ENCODE data around the gene IGFALS.
"Not testable (repeated sequence)": the region's sequence is repeated elsewhere in the genome, so short reads cannot be mapped to it uniquely, and the experiment has no call there.

IGFALS gene

GRCh38 chr16:1818204-1818872, 24.8 kb upstream of the IGFALS start:
- DNase-seq (ENCODE audit: low spot score) = no peak

- DNase-seq (ENCODE audit: low spot score) = no peak
Observed at GRCh38 chr16:1817716-1818115, 24.2 kb upstream of the IGFALS start.

- no peak for DNase-seq (ENCODE audit: low spot score)
Observed at GRCh38 chr16:1817276-1817589, 23.7 kb upstream of the IGFALS start.

- DNase-seq (ENCODE audit: low spot score) = no peak
Observed at GRCh38 chr16:1816396-1817275, 23.1 kb upstream of the IGFALS start.

GRCh38 chr16:1815461-1815860, 22.0 kb upstream of the IGFALS start:
- DNase-seq (ENCODE audit: low spot score) = no peak

GRCh38 chr16:1812732-1813163, 19.2 kb upstream of the IGFALS start:
- DNase-seq (ENCODE audit: low spot score) = no peak

- DNase-seq (ENCODE audit: low spot score) = no peak
Observed at GRCh38 chr16:1810536-1810935, 17.0 kb upstream of the IGFALS start.

GRCh38 chr16:1810106-1810505, 16.6 kb upstream of the IGFALS start:
- DNase-seq (ENCODE audit: low spot score) = no peak

GRCh38 chr16:1809281-1809801, 15.8 kb upstream of the IGFALS start:
- DNase-seq (ENCODE audit: low spot score) = no peak

GRCh38 chr16:1808691-1809090, 15.2 kb upstream of the IGFALS start:
- no peak for DNase-seq (ENCODE audit: low spot score)

GRCh38 chr16:1807626-1808025, 14.1 kb upstream of the IGFALS start:
- DNase-seq (ENCODE audit: low spot score) = no peak

GRCh38 chr16:1800701-1801100, 7.2 kb upstream of the IGFALS start:
- no peak for DNase-seq (ENCODE audit: low spot score)

- DNase-seq (ENCODE audit: low spot score) = not testable (repeated sequence)
Observed at GRCh38 chr16:1799263-1799662, 5.8 kb upstream of the IGFALS start.

- no peak for DNase-seq (ENCODE audit: low spot score)
Observed at GRCh38 chr16:1794908-1795666, 1.6 kb upstream of the IGFALS start.

GRCh38 chr16:1794221-1794871, 841 bp upstream of the IGFALS start:
- DNase-seq (ENCODE audit: low spot score) = no peak

- no peak for DNase-seq (ENCODE audit: low spot score)
Observed at GRCh38 chr16:1792836-1793577, 498 bp downstream of the IGFALS start.

- no peak for DNase-seq (ENCODE audit: low spot score)
Observed at GRCh38 chr16:1791943-1792812, 1.3 kb downstream of the IGFALS start.

GRCh38 chr16:1791256-1791942, 2.1 kb downstream of the IGFALS start:
- no peak for DNase-seq (ENCODE audit: low spot score)

- no peak for DNase-seq (ENCODE audit: low spot score)
Observed at GRCh38 chr16:1790611-1791255, 2.8 kb downstream of the IGFALS start.

All from left forelimb (tissue), 1 donor.